Measurements from ENCODE around the gene DCST2. TPM values are rescaled to one million over a fixed set of nuclear protein-coding genes. Genes with fewer than 3 reads are reported as not detected.

Gene DCST2
- total RNA-seq (2014; rRNA removed; shearing (Covaris generic)): 0.31 TPM in 1 of 2 replicates, not detected in the other

GRCh38 chr1:155033524-155033923 is at the start of gene DCST2, which contains the start of gene DCST1:
TSS of gene DCST2 (minus strand) at chr1:155033781. CDS start at chr1:155033701, 80 bp downstream.
TSS of gene DCST1 (plus strand) at chr1:155033824. CDS start at chr1:155034037, 213 bp downstream.
- DNase-seq (ENCODE audit: low spot score): no peak
- in situ Hi-C loops (cut with HindIII; ENCODE audit: low sequenced_read_pairs): no loop called here

GRCh38 chr1:155083052-155083541 is 49.5 kb upstream of the DCST2 start:
- DNase-seq (ENCODE audit: low spot score): no peak
- in situ Hi-C loops (cut with HindIII; ENCODE audit: low sequenced_read_pairs): no loop called here

GRCh38 chr1:155082301-155083051 is 48.9 kb upstream of the DCST2 start:
- in situ Hi-C loops (cut with HindIII; ENCODE audit: low sequenced_read_pairs): no loop called here
- no peak for DNase-seq (ENCODE audit: low spot score)

GRCh38 chr1:155081472-155082300 is 48.1 kb upstream of the DCST2 start:
- no peak for DNase-seq (ENCODE audit: low spot score)
- in situ Hi-C loops (cut with HindIII; ENCODE audit: low sequenced_read_pairs): no loop called here

- in situ Hi-C loops (cut with HindIII; ENCODE audit: low sequenced_read_pairs): no loop called here
- DNase-seq (ENCODE audit: low spot score): no peak
These were observed 47.0 kb upstream of the DCST2 start for GRCh38 chr1:155080312-155081228.

GRCh38 chr1:155079487-155080311 is 46.1 kb upstream of the DCST2 start:
- DNase-seq (ENCODE audit: low spot score): no peak
- in situ Hi-C loops (cut with HindIII; ENCODE audit: low sequenced_read_pairs): no loop called here

GRCh38 chr1:155079210-155079486 is 45.6 kb upstream of the DCST2 start:
- in situ Hi-C loops (cut with HindIII; ENCODE audit: low sequenced_read_pairs): no loop called here
- DNase-seq (ENCODE audit: low spot score): no peak

- in situ Hi-C loops (cut with HindIII; ENCODE audit: low sequenced_read_pairs): no loop called here
These were observed 45.1 kb upstream of the DCST2 start, which contains the start of gene EFNA3 for GRCh38 chr1:155078469-155079209. TSS of gene EFNA3 (plus strand) at chr1:155078837. CDS start at chr1:155078942, 105 bp downstream.

GRCh38 chr1:155077758-155078445 is 44.3 kb upstream of the DCST2 start:
- no peak for DNase-seq (ENCODE audit: low spot score)
- in situ Hi-C loops (cut with HindIII; ENCODE audit: low sequenced_read_pairs): no loop called here

More at GRCh38 chr1:155078469-155079209, 45.1 kb upstream of the DCST2 start, which contains the start of gene EFNA3:
- peak; percentile 49 for DNase-seq (ENCODE audit: low spot score)

GRCh38 chr1:155077346-155077745 is 43.8 kb upstream of the DCST2 start:
- in situ Hi-C loops (cut with HindIII; ENCODE audit: low sequenced_read_pairs): no loop called here
- DNase-seq (ENCODE audit: low spot score): no peak

GRCh38 chr1:155076371-155076770 is 42.8 kb upstream of the DCST2 start:
- DNase-seq (ENCODE audit: low spot score): no peak
- in situ Hi-C loops (cut with HindIII; ENCODE audit: low sequenced_read_pairs): no loop called here

GRCh38 chr1:155075535-155075934 is 42.0 kb upstream of the DCST2 start:
- in situ Hi-C loops (cut with HindIII; ENCODE audit: low sequenced_read_pairs): no loop called here

GRCh38 chr1:155073377-155074242 is 40.0 kb upstream of the DCST2 start:
- DNase-seq (ENCODE audit: low spot score): no peak
- in situ Hi-C loops (cut with HindIII; ENCODE audit: low sequenced_read_pairs): no loop called here

More at GRCh38 chr1:155075535-155075934, 42.0 kb upstream of the DCST2 start:
- DNase-seq (ENCODE audit: low spot score): no peak

- in situ Hi-C loops (cut with HindIII; ENCODE audit: low sequenced_read_pairs): no loop called here
- no peak for DNase-seq (ENCODE audit: low spot score)
These were observed 39.1 kb upstream of the DCST2 start for GRCh38 chr1:155072531-155073289.

- in situ Hi-C loops (cut with HindIII; ENCODE audit: low sequenced_read_pairs): no loop called here
These were observed 38.1 kb upstream of the DCST2 start for GRCh38 chr1:155071701-155072100.

More at GRCh38 chr1:155071701-155072100, 38.1 kb upstream of the DCST2 start:
- DNase-seq (ENCODE audit: low spot score): no peak

Measured in G401 (cell line).